B cell (primary cell): ENCODE measurements around the gene HOMER3. TPM values are rescaled to one million over a fixed set of nuclear protein-coding genes. Genes with fewer than 3 reads are reported as not detected.
A peak's percentile ranks its signal among the peaks of the same experiment; 100 is the strongest.

Experiments used
- ATAC-seq: fragments of 200-7000 bp; cut with Tn5 transposase; one replicate; pipeline ENCODE4 v1.10.0; 2021; ENCODE audit warnings: low read depth, mild to moderate bottlenecking, moderate number of reproducible peaks, moderate library complexity
- CTCF ChIA-PET: fragments of 350-600 bp; sonication (Branson Sonifier 250); formaldehyde crosslinking; loops from one replicate; lab custom pipeline; 2021; ENCODE audit warnings: antibody characterized with exemption, inconsistent platforms; lab: Charles Lee
- POLR2A ChIA-PET: fragments of 350-600 bp; sonication (Branson Sonifier 250); formaldehyde crosslinking; loops from one replicate; lab custom pipeline; 2021; ENCODE audit warnings: antibody characterized with exemption; lab: Charles Lee
- DNase-seq: peaks from one replicate; pipeline ENCODE4 v3.0.0; 2013
- H2AFZ ChIP-seq: 2 replicates; pipeline ENCODE4 v1.6.1; 2012; ENCODE audit warnings: mild to moderate bottlenecking, low read depth, low read length; ENCODE audit not compliant: insufficient read depth, poor library complexity, severe bottlenecking
- H3K27ac ChIP-seq, 2 donors: 1 replicate in 1 of 2; 2 replicates in 1 of 2; pipeline ENCODE4 v1.5.1; 2012 to 2013; ENCODE audit warnings: low read length in 2 of 2, mild to moderate bottlenecking in 2 of 2, moderate library complexity in 1 of 2
- H3K27me3 ChIP-seq, 4 experiments: fragments of 200-600 bp in 1 of 4; sonication (generic) in 1 of 4; replicated peaks in 1 of 4; 1 replicate in 2 of 4; 2 replicates in 2 of 4; pipeline versions ENCODE4 v1.6.1 to v1.7.0; 2013 to 2016; ENCODE audit warnings: low read length in 3 of 4, mild to moderate bottlenecking in 2 of 4, mixed read lengths in 1 of 4, moderate library complexity in 1 of 4; ENCODE audit not compliant: insufficient read depth in 4 of 4, control insufficient read depth in 3 of 4; ENCODE audit errors: control extremely low read depth in 1 of 4
- H3K36me3 ChIP-seq, 2 experiments: replicated peaks in 1 of 2; 1 replicate in 1 of 2; 2 replicates in 1 of 2; pipeline versions ENCODE4 v1.6.1 to v1.7.1; 2013; ENCODE audit warnings: low read length in 1 of 2; ENCODE audit not compliant: insufficient read depth in 2 of 2, control insufficient read depth in 1 of 2; ENCODE audit errors: control extremely low read depth in 1 of 2, extremely low read depth in 1 of 2
- H3K4me1 ChIP-seq, 2 donors: fragments of 200-600 bp in 1 of 2; sonication (generic) in 1 of 2; 1 replicate in 1 of 2; 2 replicates in 1 of 2; pipeline versions ENCODE4 v1.5.1 to v1.6.1; 2013 to 2017; ENCODE audit warnings: low read length in 2 of 2; ENCODE audit not compliant: control insufficient read depth in 2 of 2, insufficient read depth in 2 of 2
- H3K4me2 ChIP-seq: replicated peaks from 2 replicates; pipeline ENCODE3; 2012; ENCODE audit warnings: mild to moderate bottlenecking, low read depth, low read length; ENCODE audit not compliant: poor library complexity, severe bottlenecking
- H3K4me3 ChIP-seq, 5 experiments: fragments of 200-600 bp in 1 of 5; sonication (generic) in 1 of 5; 1 replicate in 3 of 5; 2 replicates in 2 of 5; pipeline versions ENCODE4 v1.5.1 to v1.7.0; 2011 to 2016; ENCODE audit warnings: low read length in 4 of 5, mild to moderate bottlenecking in 4 of 5, low read depth in 2 of 5, control low read depth in 1 of 5, moderate library complexity in 1 of 5; ENCODE audit not compliant: insufficient read depth in 1 of 5; ENCODE audit errors: control extremely low read depth in 1 of 5, extremely low read depth in 1 of 5
- H3K79me2 ChIP-seq: fragments of 200-600 bp; sonication (generic); one replicate; pipeline ENCODE4 v1.6.0; 2016; ENCODE audit warnings: low read length; ENCODE audit not compliant: control insufficient read depth, insufficient read depth
- H3K9ac ChIP-seq: fragments of 200-600 bp; sonication (generic); 2 replicates; pipeline ENCODE4 v1.6.1; 2017; ENCODE audit warnings: mild to moderate bottlenecking, low read length, moderate library complexity
- H3K9me3 ChIP-seq, 3 donors: one replicate each; pipeline versions ENCODE4 v1.6.1 to v1.7.1; 2013; ENCODE audit warnings: low read length in 2 of 3; ENCODE audit not compliant: control insufficient read depth in 2 of 3, insufficient read depth in 1 of 3; ENCODE audit errors: control extremely low read depth in 1 of 3
- H4K20me1 ChIP-seq: 2 replicates; pipeline ENCODE4 v1.6.0; 2012; ENCODE audit warnings: mild to moderate bottlenecking, low read length; ENCODE audit not compliant: insufficient read depth, control insufficient read depth, poor library complexity, severe bottlenecking
- H3K27ac Mint-ChIP-seq: one replicate; pipeline ENCODE4 v1.8.0; 2021; ENCODE audit warnings: mixed read lengths
- H3K27me3 Mint-ChIP-seq: one replicate; pipeline ENCODE4 v1.8.0; 2021; ENCODE audit warnings: mixed read lengths
- H3K4me1 Mint-ChIP-seq: one replicate; pipeline ENCODE4 v1.8.0; 2021; ENCODE audit warnings: mixed read lengths
- H3K4me3 Mint-ChIP-seq: one replicate; pipeline ENCODE4 v1.8.0; 2021; ENCODE audit warnings: mixed read lengths
- H3K9me3 Mint-ChIP-seq: one replicate; pipeline ENCODE4 v1.8.0; 2022; ENCODE audit warnings: mixed read lengths; ENCODE audit not compliant: insufficient read depth
- EZH2 ChIP-seq: IDR thresholded peaks from 2 replicates; pipeline ENCODE4 v1.6.1; 2012; ENCODE audit warnings: borderline replicate concordance, low read depth, mild to moderate bottlenecking, moderate library complexity, low read length; ENCODE audit not compliant: insufficient read depth, poor library complexity, severe bottlenecking
- WGBS: methylation state at CpG from one replicate; pipeline ENCODE4 v1.1.5; 2013; ENCODE audit warnings: missing lambda C conversion rate; ENCODE audit not compliant: insufficient coverage; 5-methylcytosine and 5-hydroxymethylcytosine counted together
- intact Hi-C: fragments of 100-400 bp; cut with micrococcal nuclease; formaldehyde crosslinking; loops from one replicate; pipeline ENCODE4 v1.10.0; 2022
- polyA plus RNA-seq: library from polyadenylated mRNA; depleted of rRNA; stranded (reverse); fragments of >200 nt; gene quantifications from 2 replicates; pipeline ENCODE4 v1.2.3, GENCODE V29; 2012
- total RNA-seq, 2 donors: library from RNA; stranded (reverse); fragments of 120-200 nt in 1 of 2; gene quantifications; 1 replicate in 1 of 2; 2 replicates in 1 of 2; pipeline versions ENCODE4 v1.2.3 to v1.2.4, GENCODE V29; 2013 to 2022
- TF ChIP-seq, protein P1 (sequence below): fragments of 200-600 bp; IDR thresholded peaks from one replicate; pipeline ENCODE4 v1.8.0; 2022; ENCODE audit warnings: antibody characterized with exemption, mild to moderate bottlenecking

The HOMER3 gene
- total and polyA plus RNA-seq, 2 donors (not counting 1 experiment from before 2014, with no cell fraction given): 5.9 to 26.4 TPM

GRCh38 chr19:18915639-18916038 lies 25.4 kb downstream of the HOMER3 start:
- H3K27ac Mint-ChIP-seq: peak overlapping the region; percentile 56
- no peaks in the 10 kb centered on the region for H3K9me3 ChIP-seq
- H3K27ac ChIP-seq: no peak overlapping the region
- no peak overlapping the region for H3K9ac ChIP-seq
- peaks cover 67% of the 10 kb centered on the region for H4K20me1 ChIP-seq
- POLR2A ChIA-PET: no interaction called here
- CTCF ChIA-PET: interaction anchor here (0.6 to 0.8 kb wide), 2 partner anchors 71 to 395 kb away, joined by 3 read pairs; no protein-coding TSS in a partner anchor
- TF ChIP-seq, protein P1, sequence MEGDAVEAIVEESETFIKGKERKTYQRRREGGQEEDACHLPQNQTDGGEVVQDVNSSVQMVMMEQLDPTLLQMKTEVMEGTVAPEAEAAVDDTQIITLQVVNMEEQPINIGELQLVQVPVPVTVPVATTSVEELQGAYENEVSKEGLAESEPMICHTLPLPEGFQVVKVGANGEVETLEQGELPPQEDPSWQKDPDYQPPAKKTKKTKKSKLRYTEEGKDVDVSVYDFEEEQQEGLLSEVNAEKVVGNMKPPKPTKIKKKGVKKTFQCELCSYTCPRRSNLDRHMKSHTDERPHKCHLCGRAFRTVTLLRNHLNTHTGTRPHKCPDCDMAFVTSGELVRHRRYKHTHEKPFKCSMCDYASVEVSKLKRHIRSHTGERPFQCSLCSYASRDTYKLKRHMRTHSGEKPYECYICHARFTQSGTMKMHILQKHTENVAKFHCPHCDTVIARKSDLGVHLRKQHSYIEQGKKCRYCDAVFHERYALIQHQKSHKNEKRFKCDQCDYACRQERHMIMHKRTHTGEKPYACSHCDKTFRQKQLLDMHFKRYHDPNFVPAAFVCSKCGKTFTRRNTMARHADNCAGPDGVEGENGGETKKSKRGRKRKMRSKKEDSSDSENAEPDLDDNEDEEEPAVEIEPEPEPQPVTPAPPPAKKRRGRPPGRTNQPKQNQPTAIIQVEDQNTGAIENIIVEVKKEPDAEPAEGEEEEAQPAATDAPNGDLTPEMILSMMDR: peak; percentile 38
- no peak for TF ChIP-seq EZH2
- peaks cover 0 to 33% of the 10 kb centered on the region in 2 experiments for H3K36me3 ChIP-seq
- no peak overlapping the region for H3K4me2 ChIP-seq
- peaks cover 86% of the 10 kb centered on the region for H3K79me2 ChIP-seq
- no peaks in the 10 kb centered on the region for H3K27me3 ChIP-seq
- 72% methylated on average over 5 of the region's 5 CpGs for WGBS
- H3K4me1 ChIP-seq: peaks cover 17 to 26% of the 10 kb centered on the region in 2 donors
- H3K4me3 Mint-ChIP-seq: peak overlapping the region; percentile 39
- H2AFZ ChIP-seq: no peak overlapping the region
- peaks cover 40% of the 10 kb centered on the region for H3K4me1 Mint-ChIP-seq
- intact Hi-C loops: loop anchor here (5.0 kb wide), 2 partner anchors 83 to 1403 kb away; partner anchors contain the start of genes PGLS and UPF1
- H3K27me3 Mint-ChIP-seq: no peaks in the 10 kb centered on the region
- no peaks in the 10 kb centered on the region for H3K9me3 Mint-ChIP-seq
- peak; percentile 57 for DNase-seq
- no peak for ATAC-seq
- H3K4me3 ChIP-seq: no peak overlapping the region

- Histone ChIP-seq H2AFZ (no peak overlapping the region), H3K79me2 (peaks cover 84% of the 10 kb centered on the region), H3K9ac (no peak overlapping the region), H3K36me3 (peaks cover 0 to 50% of the 10 kb centered on the region in 2 experiments), H3K27ac (no peak overlapping the region), H3K27me3 (no peaks in the 10 kb centered on the region), H3K4me2 (no peak overlapping the region), H4K20me1 (peaks cover 77% of the 10 kb centered on the region), H3K9me3 (no peaks in the 10 kb centered on the region), H3K4me3 (no peak overlapping the region), H3K4me1 (peaks cover 7 to 14% of the 10 kb centered on the region in 2 donors)
- Mint-ChIP-seq H3K27me3 (no peaks in the 10 kb centered on the region), H3K4me3 (no peak overlapping the region), H3K27ac (no peak overlapping the region), H3K4me1 (peaks cover 24% of the 10 kb centered on the region), H3K9me3 (no peaks in the 10 kb centered on the region)
- ChIA-PET CTCF (no interaction called here), POLR2A (no interaction called here)
- WGBS: 100% methylated on average over 3 of the region's 5 CpGs
- DNase-seq: no peak
- ATAC-seq: no peak
- TF ChIP-seq EZH2: no peak
- TF ChIP-seq, protein P1: no peak
- intact Hi-C loops: no loop called here
These were observed 27.6 kb downstream of the HOMER3 start for GRCh38 chr19:18913466-18913865.
